VCaP (cell line): ENCODE results near the gene FASN.

Experiments
- H3K27ac ChIP-seq: fragments of 450-650 bp; 2 replicates; pipeline ENCODE4 v1.5.1; 2017
- CTCF ChIP-seq: fragments of 450-650 bp; conservative IDR thresholded peaks from 2 replicates; pipeline ENCODE4 v1.5.1; 2017; ENCODE audit warnings: mild to moderate bottlenecking, moderate library complexity

The FASN gene

DNA sequence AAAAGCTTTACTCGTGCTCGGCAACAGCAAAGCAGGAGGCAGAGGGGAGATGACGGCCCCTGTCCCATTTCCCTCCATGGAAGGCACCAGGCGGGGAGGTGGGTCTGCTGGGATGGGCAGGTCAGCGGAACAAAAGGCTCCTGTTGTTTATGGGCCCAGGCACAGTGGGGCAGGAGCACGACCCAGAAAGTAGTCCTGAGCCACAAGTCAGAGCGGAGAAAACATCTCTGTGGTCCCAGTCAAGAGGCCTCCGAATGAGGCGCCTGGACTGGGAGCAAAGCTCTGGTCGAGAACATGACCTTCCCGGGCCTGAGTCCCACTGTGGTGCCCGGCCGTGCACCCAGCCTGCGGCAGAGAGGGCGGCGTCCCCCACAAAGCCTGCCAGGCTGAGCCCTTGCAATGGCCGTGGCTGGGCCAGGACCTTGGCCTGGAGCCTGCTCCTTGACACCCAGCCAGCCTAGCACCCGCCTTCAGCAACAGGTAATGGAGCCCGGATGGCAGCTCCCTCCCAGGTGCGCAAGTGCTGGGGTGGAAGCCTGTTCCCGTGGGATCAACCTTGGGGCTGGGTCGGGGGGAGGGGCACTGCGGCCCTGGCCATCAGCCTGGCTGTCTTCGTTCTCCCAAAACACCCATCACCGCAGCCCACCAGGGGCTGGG, 50.0 kb downstream of the FASN start:
- no peak for TF ChIP-seq CTCF
- no peak overlapping the region for H3K27ac ChIP-seq

DNA sequence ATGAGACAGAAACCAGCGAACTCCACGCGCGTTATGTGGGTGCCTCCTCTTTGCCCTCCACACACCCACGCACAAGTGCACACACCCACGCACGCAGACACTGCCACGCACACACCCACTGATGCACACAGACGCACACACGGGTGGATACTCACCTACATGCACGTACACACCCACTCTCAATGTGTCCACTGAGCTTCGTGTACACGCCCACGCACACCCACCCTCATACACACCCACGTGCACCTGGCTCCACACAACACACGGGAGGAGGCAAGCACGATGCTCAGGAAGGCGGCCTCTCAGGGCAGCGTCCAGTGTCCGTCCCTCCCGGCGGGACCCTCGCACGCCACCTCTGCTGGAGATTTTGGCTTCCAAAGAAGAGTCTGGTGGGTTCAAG, 50.7 kb downstream of the FASN start:
- H3K27ac ChIP-seq, result no peak overlapping the region
- no peak for TF ChIP-seq CTCF

DNA sequence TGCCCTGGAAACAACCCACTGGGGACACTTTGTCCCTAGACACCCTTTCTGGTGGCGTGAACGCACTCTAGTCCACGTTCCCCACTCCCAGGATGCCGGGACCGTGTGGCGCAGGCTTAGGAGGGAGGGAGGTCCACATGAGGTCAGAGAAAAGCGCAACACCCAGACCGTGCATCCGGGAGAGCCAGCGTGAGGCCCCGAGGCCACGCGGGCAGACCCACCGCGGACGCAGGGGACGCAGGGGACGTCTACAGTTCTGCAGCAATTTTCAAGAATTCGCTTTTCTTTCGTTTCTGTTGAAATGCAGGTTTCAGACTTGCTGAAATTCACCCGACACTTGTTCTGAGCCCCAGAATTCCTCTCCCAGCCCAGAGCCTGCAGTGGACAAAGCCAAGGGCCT, 51.1 kb downstream of the FASN start:
- no peak for TF ChIP-seq CTCF

GRCh38 chr17:82045936-82046484, 52.0 kb downstream of the FASN start:
- no peak for TF ChIP-seq CTCF
- H3K27ac ChIP-seq, result no peak overlapping the region

More for the DNA sequence above, 51.1 kb downstream of the FASN start:
- no peak overlapping the region for H3K27ac ChIP-seq

DNA sequence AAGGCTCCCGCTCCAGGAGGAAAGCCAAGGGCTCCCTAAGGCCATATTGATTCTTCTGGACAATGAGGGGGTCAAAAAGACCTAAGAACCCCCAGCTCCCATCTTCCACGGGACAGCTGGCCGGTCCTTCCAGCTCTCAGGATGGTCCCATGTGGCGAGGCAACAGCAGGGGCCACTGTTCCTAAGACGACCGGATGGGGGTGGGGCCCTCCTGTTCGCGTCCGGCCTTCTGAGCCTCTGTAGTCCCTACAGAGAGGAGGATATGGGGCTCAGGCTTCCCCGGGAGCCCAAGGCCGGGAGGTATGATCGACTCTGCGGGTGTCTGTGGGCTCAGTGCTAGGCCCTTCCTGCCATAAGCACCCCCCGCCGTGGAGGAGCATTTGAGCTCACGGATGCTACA, 54.5 kb downstream of the FASN start:
- no peak overlapping the region for H3K27ac ChIP-seq
- TF ChIP-seq CTCF, result no peak

DNA sequence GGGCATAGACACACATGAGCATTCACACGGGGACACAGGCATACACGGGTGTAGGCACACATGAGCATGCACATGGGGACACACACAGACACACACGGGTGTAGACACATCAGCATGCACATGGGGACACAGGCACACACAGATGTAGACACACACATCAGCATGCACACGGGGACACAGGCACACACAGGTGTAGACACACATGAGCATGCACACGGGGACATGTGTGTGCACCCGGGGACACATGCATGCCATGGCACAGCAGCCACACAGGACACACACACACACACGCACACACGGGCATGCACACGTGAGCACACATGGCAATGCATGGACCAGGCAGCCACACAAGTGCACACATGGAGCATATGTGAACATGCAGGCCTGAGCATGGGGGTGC, 55.4 kb downstream of the FASN start:
- H3K27ac ChIP-seq, result no peak overlapping the region

DNA sequence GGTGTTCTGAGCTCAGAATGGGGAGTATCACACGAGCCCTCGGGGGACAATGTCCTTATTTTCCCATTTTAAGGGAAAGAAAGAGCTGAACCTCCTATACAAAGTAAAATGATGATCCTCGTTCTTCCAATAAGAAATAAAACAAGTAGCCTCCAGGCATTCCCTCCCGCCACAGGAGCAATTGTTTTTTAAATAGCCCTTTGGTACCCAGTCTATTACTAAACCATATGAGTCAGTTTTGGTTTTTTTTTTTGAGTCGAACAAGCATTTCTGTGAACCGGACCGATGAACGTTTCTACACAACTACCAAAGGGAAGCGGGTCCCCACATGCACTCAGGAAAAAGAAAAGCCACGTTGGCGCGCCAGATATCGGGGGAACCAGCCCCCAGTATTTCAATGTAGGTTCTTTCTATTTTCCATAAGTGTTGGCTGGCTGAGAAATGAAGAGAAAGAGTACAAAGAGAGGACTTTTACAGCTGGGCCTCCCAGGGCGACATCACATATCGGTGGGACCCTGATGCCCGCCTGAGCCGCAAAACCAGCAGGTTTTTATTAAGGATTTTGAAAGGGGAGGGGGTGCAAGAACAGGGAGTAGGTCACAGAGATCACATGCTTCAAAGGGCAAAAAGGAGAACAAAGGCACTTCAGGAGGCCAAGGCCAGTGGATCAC, 56.8 kb downstream of the FASN start:
- TF ChIP-seq CTCF, result no peak
- H3K27ac ChIP-seq, result no peak overlapping the region

More for the DNA sequence above, 55.4 kb downstream of the FASN start:
- TF ChIP-seq CTCF, result no peak
